ENCODE results near the gene TPM3.

- TF ChIP-seq POLR2AphosphoS5 (IDR thresholded peaks at IDR 0.05; ENCODE audit: low read depth, low read length) (no peak), POLR2A (IDR thresholded peaks at IDR 0.05; ENCODE audit: low read depth, low read length) (no peak), TAF1 (IDR thresholded peaks at IDR 0.05; ENCODE audit: low read depth, low read length) (no peak), POU2F2 (IDR thresholded peaks at IDR 0.05; ENCODE audit: low read depth, low read length) (no peak)
Measured at GRCh38 chr1:154239491-154239890, 47.6 kb upstream of the TPM3 start.
